ENCODE results near the gene RPRM.

- no peak for TF ChIP-seq CTCF (IDR thresholded peaks at IDR 0.05)
- no peak for TF ChIP-seq POLR2A (IDR thresholded peaks at IDR 0.05; ENCODE audit: low read depth)
Observed at GRCh38 chr2:153451611-153452010, 27.0 kb downstream of the RPRM start.

All from esophagus muscularis mucosa (tissue), 3 donors.